ENCODE measurements around the gene NUDT15.

DNA sequence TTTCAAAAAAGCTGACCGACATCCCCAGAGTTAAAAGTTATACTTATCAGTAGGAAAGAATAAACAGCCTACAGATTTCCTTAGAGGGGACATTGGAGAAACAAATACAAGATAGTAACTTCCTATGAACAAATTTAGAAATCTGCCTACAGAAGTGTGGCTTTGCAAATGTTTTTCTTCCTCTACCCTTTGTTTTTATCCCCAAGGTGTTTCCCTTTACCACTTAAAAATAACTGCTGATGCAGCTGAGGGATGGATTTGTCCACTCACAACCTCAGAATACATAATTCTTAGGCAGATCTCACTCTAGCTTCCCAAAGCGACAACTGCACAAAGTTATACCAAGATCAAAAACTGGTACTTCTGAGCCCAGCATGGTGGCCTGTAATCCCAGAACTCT is 36.5 kb downstream of the NUDT15 start:
- TF ChIP-seq, protein P1, sequence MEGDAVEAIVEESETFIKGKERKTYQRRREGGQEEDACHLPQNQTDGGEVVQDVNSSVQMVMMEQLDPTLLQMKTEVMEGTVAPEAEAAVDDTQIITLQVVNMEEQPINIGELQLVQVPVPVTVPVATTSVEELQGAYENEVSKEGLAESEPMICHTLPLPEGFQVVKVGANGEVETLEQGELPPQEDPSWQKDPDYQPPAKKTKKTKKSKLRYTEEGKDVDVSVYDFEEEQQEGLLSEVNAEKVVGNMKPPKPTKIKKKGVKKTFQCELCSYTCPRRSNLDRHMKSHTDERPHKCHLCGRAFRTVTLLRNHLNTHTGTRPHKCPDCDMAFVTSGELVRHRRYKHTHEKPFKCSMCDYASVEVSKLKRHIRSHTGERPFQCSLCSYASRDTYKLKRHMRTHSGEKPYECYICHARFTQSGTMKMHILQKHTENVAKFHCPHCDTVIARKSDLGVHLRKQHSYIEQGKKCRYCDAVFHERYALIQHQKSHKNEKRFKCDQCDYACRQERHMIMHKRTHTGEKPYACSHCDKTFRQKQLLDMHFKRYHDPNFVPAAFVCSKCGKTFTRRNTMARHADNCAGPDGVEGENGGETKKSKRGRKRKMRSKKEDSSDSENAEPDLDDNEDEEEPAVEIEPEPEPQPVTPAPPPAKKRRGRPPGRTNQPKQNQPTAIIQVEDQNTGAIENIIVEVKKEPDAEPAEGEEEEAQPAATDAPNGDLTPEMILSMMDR (conservative IDR thresholded peaks at IDR 0.05) = no peak
- TF ChIP-seq ZFX (IDR thresholded peaks at IDR 0.05) = no peak

All from C4-2B (cell line).